ENCODE results near the gene MSI2.
A peak's percentile ranks its signal among the peaks of the same experiment; 100 is the strongest.

The MSI2 gene

GRCh38 chr17:57586196-57586740, 329.9 kb downstream of the MSI2 start:
- DNase-seq: no peak
- Histone ChIP-seq H3K27ac (ENCODE audit: low read depth, low read length) (no peak overlapping the region), H3K4me3 (ENCODE audit: low read depth, low read length) (no peak overlapping the region), H4K91ac (ENCODE audit: low read depth, low read length) (no peak overlapping the region), H4K8ac (ENCODE audit: low read depth, low read length) (no peak overlapping the region), H4K12ac (ENCODE audit: low read depth, low read length) (no peak overlapping the region), H3K14ac (ENCODE audit: low read length) (no peak overlapping the region), H3K36me3 (ENCODE audit: control insufficient read depth in 1 of 2, insufficient read depth in 2 of 2, low read length in 2 of 2) (peaks cover 0 to 2% of the 10 kb centered on the region in 2 experiments), H2BK12ac (ENCODE audit: low read length) (peak overlapping the region; percentile 39), H3K79me2 (ENCODE audit: control insufficient read depth, insufficient read depth, low read length, poor library complexity) (no peaks in the 10 kb centered on the region), H2BK120ac (ENCODE audit: insufficient read depth, low read length, poor library complexity) (no peak overlapping the region), H2AFZ (ENCODE audit: insufficient read depth, low read length, poor library complexity) (no peak overlapping the region), H2BK5ac (ENCODE audit: low read depth, low read length, poor library complexity) (no peak overlapping the region), H3K27me3 (ENCODE audit: insufficient read depth, low read length) (no peaks in the 10 kb centered on the region), H3K79me1 (ENCODE audit: low read length) (peaks cover 17% of the 10 kb centered on the region), H3K4ac (ENCODE audit: low read depth, low read length) (no peak overlapping the region), H3K9me3 (ENCODE audit: insufficient read depth, low read depth, low read length) (peaks cover 2% of the 10 kb centered on the region), H2AK5ac (ENCODE audit: low read length) (no peak overlapping the region), H3K4me1 (ENCODE audit: control insufficient read depth in 1 of 2, insufficient read depth in 2 of 2, low read length in 2 of 2) (peaks cover 15 to 20% of the 10 kb centered on the region in 2 experiments), H3K18ac (ENCODE audit: low read length) (peak overlapping the region; percentile 33), H3K4me2 (ENCODE audit: low read length) (no peak overlapping the region), H3K9ac (ENCODE audit: low read length) (no peak overlapping the region), H3K23ac (ENCODE audit: low read length) (no peak overlapping the region)
- WGBS (ENCODE audit: extremely low coverage, insufficient coverage, insufficient read length): no CpG with 5 or more reads among the region's 5 CpGs

- WGBS (ENCODE audit: extremely low coverage, insufficient coverage, insufficient read length): no CpG with 5 or more reads among the region's 4 CpGs
Observed at GRCh38 chr17:57586742-57587141, 330.4 kb downstream of the MSI2 start.

GRCh38 chr17:57587193-57587969, 331.1 kb downstream of the MSI2 start:
- Histone ChIP-seq H2AFZ (ENCODE audit: insufficient read depth, low read length, poor library complexity) (no peak overlapping the region), H3K9ac (ENCODE audit: low read length) (no peak overlapping the region), H2AK5ac (ENCODE audit: low read length) (no peak overlapping the region), H3K4me2 (ENCODE audit: low read length) (peak overlapping the region; percentile 39), H4K12ac (ENCODE audit: low read depth, low read length) (no peak overlapping the region), H3K27me3 (ENCODE audit: insufficient read depth, low read length) (no peaks in the 10 kb centered on the region), H2BK12ac (ENCODE audit: low read length) (no peak overlapping the region), H3K4me1 (ENCODE audit: control insufficient read depth in 1 of 2, insufficient read depth in 2 of 2, low read length in 2 of 2) (peaks cover 15 to 18% of the 10 kb centered on the region in 2 experiments), H4K8ac (ENCODE audit: low read depth, low read length) (no peak overlapping the region), H3K4ac (ENCODE audit: low read depth, low read length) (no peak overlapping the region), H3K27ac (ENCODE audit: low read depth, low read length) (peak overlapping the region; percentile 70), H3K36me3 (ENCODE audit: control insufficient read depth in 1 of 2, insufficient read depth in 2 of 2, low read length in 2 of 2) (peaks cover 0 to 2% of the 10 kb centered on the region in 2 experiments), H3K4me3 (ENCODE audit: low read depth, low read length) (no peak overlapping the region), H3K79me2 (ENCODE audit: control insufficient read depth, insufficient read depth, low read length, poor library complexity) (no peaks in the 10 kb centered on the region), H2BK5ac (ENCODE audit: low read depth, low read length, poor library complexity) (peak overlapping the region; percentile 13), H3K18ac (ENCODE audit: low read length) (no peak overlapping the region), H2BK120ac (ENCODE audit: insufficient read depth, low read length, poor library complexity) (no peak overlapping the region), H3K9me3 (ENCODE audit: insufficient read depth, low read depth, low read length) (peaks cover 2% of the 10 kb centered on the region), H3K14ac (ENCODE audit: low read length) (no peak overlapping the region), H3K23ac (ENCODE audit: low read length) (no peak overlapping the region), H3K79me1 (ENCODE audit: low read length) (peaks cover 17% of the 10 kb centered on the region), H4K91ac (ENCODE audit: low read depth, low read length) (peak overlapping the region; percentile 29)
- WGBS (ENCODE audit: extremely low coverage, insufficient coverage, insufficient read length): no CpG with 5 or more reads among the region's 16 CpGs
- DNase-seq: peak in 1 of 2 donors; percentile 55

More at GRCh38 chr17:57586742-57587141, 330.4 kb downstream of the MSI2 start:
- peaks cover 15 to 20% of the 10 kb centered on the region in 2 experiments for H3K4me1 ChIP-seq (ENCODE audit: control insufficient read depth in 1 of 2, insufficient read depth in 2 of 2, low read length in 2 of 2)
- H3K79me2 ChIP-seq (ENCODE audit: control insufficient read depth, insufficient read depth, low read length, poor library complexity): no peaks in the 10 kb centered on the region
- no peak overlapping the region for H3K4me2 ChIP-seq (ENCODE audit: low read length)
- no peak overlapping the region for H3K14ac ChIP-seq (ENCODE audit: low read length)
- DNase-seq: no peak
- no peak overlapping the region for H4K91ac ChIP-seq (ENCODE audit: low read depth, low read length)
- H3K27me3 ChIP-seq (ENCODE audit: insufficient read depth, low read length): no peaks in the 10 kb centered on the region
- no peak overlapping the region for H2AFZ ChIP-seq (ENCODE audit: insufficient read depth, low read length, poor library complexity)
- H3K4me3 ChIP-seq (ENCODE audit: low read depth, low read length): no peak overlapping the region
- no peak overlapping the region for H3K23ac ChIP-seq (ENCODE audit: low read length)
- no peak overlapping the region for H3K27ac ChIP-seq (ENCODE audit: low read depth, low read length)
- no peak overlapping the region for H4K12ac ChIP-seq (ENCODE audit: low read depth, low read length)
- H2BK5ac ChIP-seq (ENCODE audit: low read depth, low read length, poor library complexity): no peak overlapping the region
- peaks cover 0 to 2% of the 10 kb centered on the region in 2 experiments for H3K36me3 ChIP-seq (ENCODE audit: control insufficient read depth in 1 of 2, insufficient read depth in 2 of 2, low read length in 2 of 2)
- H3K18ac ChIP-seq (ENCODE audit: low read length): peak overlapping the region; percentile 33
- peaks cover 17% of the 10 kb centered on the region for H3K79me1 ChIP-seq (ENCODE audit: low read length)
- H3K4ac ChIP-seq (ENCODE audit: low read depth, low read length): no peak overlapping the region
- no peak overlapping the region for H2BK120ac ChIP-seq (ENCODE audit: insufficient read depth, low read length, poor library complexity)
- H3K9me3 ChIP-seq (ENCODE audit: insufficient read depth, low read depth, low read length): peaks cover 2% of the 10 kb centered on the region
- no peak overlapping the region for H4K8ac ChIP-seq (ENCODE audit: low read depth, low read length)
- H3K9ac ChIP-seq (ENCODE audit: low read length): no peak overlapping the region
- H2BK12ac ChIP-seq (ENCODE audit: low read length): peak overlapping the region; percentile 39
- H2AK5ac ChIP-seq (ENCODE audit: low read length): no peak overlapping the region

- no peak overlapping the region for H3K9ac ChIP-seq (ENCODE audit: low read length)
- no peaks in the 10 kb centered on the region for H3K27me3 ChIP-seq (ENCODE audit: insufficient read depth, low read length)
- H2BK12ac ChIP-seq (ENCODE audit: low read length): no peak overlapping the region
- no peak overlapping the region for H3K4ac ChIP-seq (ENCODE audit: low read depth, low read length)
- WGBS (ENCODE audit: extremely low coverage, insufficient coverage, insufficient read length): no CpG with 5 or more reads among the region's 5 CpGs
- peak overlapping the region; percentile 13 for H2BK5ac ChIP-seq (ENCODE audit: low read depth, low read length, poor library complexity)
- peaks cover 15 to 18% of the 10 kb centered on the region in 2 experiments for H3K4me1 ChIP-seq (ENCODE audit: control insufficient read depth in 1 of 2, insufficient read depth in 2 of 2, low read length in 2 of 2)
- H4K12ac ChIP-seq (ENCODE audit: low read depth, low read length): no peak overlapping the region
- H4K8ac ChIP-seq (ENCODE audit: low read depth, low read length): no peak overlapping the region
- H2AK5ac ChIP-seq (ENCODE audit: low read length): peak overlapping the region; percentile 6
- no peak overlapping the region for H2AFZ ChIP-seq (ENCODE audit: insufficient read depth, low read length, poor library complexity)
- H3K27ac ChIP-seq (ENCODE audit: low read depth, low read length): peak overlapping the region; percentile 87
- no peak overlapping the region for H3K4me3 ChIP-seq (ENCODE audit: low read depth, low read length)
- no peak overlapping the region for H3K14ac ChIP-seq (ENCODE audit: low read length)
- no peak overlapping the region for H3K23ac ChIP-seq (ENCODE audit: low read length)
- peak overlapping the region; percentile 9 for H2BK120ac ChIP-seq (ENCODE audit: insufficient read depth, low read length, poor library complexity)
- peak overlapping the region; percentile 39 for H3K4me2 ChIP-seq (ENCODE audit: low read length)
- peak; percentile 12 to 28 for DNase-seq
- no peaks in the 10 kb centered on the region for H3K79me2 ChIP-seq (ENCODE audit: control insufficient read depth, insufficient read depth, low read length, poor library complexity)
- H3K36me3 ChIP-seq (ENCODE audit: control insufficient read depth in 1 of 2, insufficient read depth in 2 of 2, low read length in 2 of 2): peaks cover 0 to 2% of the 10 kb centered on the region in 2 experiments
- H3K79me1 ChIP-seq (ENCODE audit: low read length): peaks cover 17% of the 10 kb centered on the region
- no peak overlapping the region for H3K18ac ChIP-seq (ENCODE audit: low read length)
- peak overlapping the region; percentile 29 for H4K91ac ChIP-seq (ENCODE audit: low read depth, low read length)
- H3K9me3 ChIP-seq (ENCODE audit: insufficient read depth, low read depth, low read length): peaks cover 2% of the 10 kb centered on the region
Observed at GRCh38 chr17:57588086-57588485, 331.8 kb downstream of the MSI2 start.
